Hepatocyte (in vitro differentiated cells): ENCODE data around the gene ADPRH. TPM values are rescaled to one million over a fixed set of nuclear protein-coding genes. Genes with fewer than 3 reads are reported as not detected.

Source experiments
- DNase-seq: peaks from one replicate; pipeline ENCODE4 v3.0.0-alpha.2; 2016; ENCODE audit warnings: low spot score
- H2AFZ ChIP-seq: fragments of 200-600 bp; sonication (generic); 2 replicates; pipeline ENCODE4 v1.6.0; 2016; ENCODE audit warnings: antibody characterized with exemption, mild to moderate bottlenecking
- H3K27ac ChIP-seq: fragments of 200-600 bp; sonication (generic); 2 replicates; pipeline ENCODE4 v1.5.1; 2016; ENCODE audit warnings: mild to moderate bottlenecking
- H3K27me3 ChIP-seq: fragments of 200-600 bp; sonication (generic); 2 replicates; pipeline ENCODE4 v1.6.1; 2016
- H3K36me3 ChIP-seq: fragments of 200-600 bp; sonication (generic); replicated peaks from 2 replicates; pipeline ENCODE4 v1.5.1; 2016; ENCODE audit warnings: low read depth; ENCODE audit not compliant: insufficient read depth
- H3K4me1 ChIP-seq: fragments of 200-600 bp; sonication (generic); 2 replicates; pipeline ENCODE4 v1.5.1; 2016; ENCODE audit warnings: mild to moderate bottlenecking, moderate library complexity; ENCODE audit not compliant: insufficient read depth
- H3K4me2 ChIP-seq: fragments of 200-600 bp; sonication (generic); 2 replicates; pipeline ENCODE4 v1.6.0; 2016
- H3K4me3 ChIP-seq: fragments of 200-600 bp; sonication (generic); 2 replicates; pipeline ENCODE4 v1.5.1; 2016; ENCODE audit warnings: mild to moderate bottlenecking
- H3K79me2 ChIP-seq: fragments of 200-600 bp; sonication (generic); 2 replicates; pipeline ENCODE4 v1.6.0; 2017; ENCODE audit warnings: mild to moderate bottlenecking
- H3K9me2 ChIP-seq: fragments of 200-600 bp; sonication (generic); replicated peaks from 2 replicates; pipeline ENCODE4 v1.6.0; 2017; ENCODE audit warnings: mild to moderate bottlenecking; ENCODE audit not compliant: insufficient read depth
- H3K9me3 ChIP-seq: fragments of 200-600 bp; sonication (generic); 2 replicates; pipeline ENCODE4 v1.5.1; 2016; ENCODE audit warnings: low read depth, mild to moderate bottlenecking
- H4K20me1 ChIP-seq: fragments of 200-600 bp; sonication (generic); 2 replicates; pipeline ENCODE4 v1.6.0; 2016; ENCODE audit warnings: mild to moderate bottlenecking; ENCODE audit not compliant: insufficient read depth, poor library complexity, severe bottlenecking
- EZH2 ChIP-seq: fragments of 200-600 bp; sonication (generic); IDR thresholded peaks from 2 replicates; pipeline ENCODE4 v1.6.1; 2016; ENCODE audit warnings: antibody characterized with exemption, mild to moderate bottlenecking, borderline replicate concordance
- EZH2phosphoT487 ChIP-seq: fragments of 200-600 bp; sonication (generic); IDR thresholded peaks from one replicate; pipeline ENCODE4 v1.6.1; 2018; ENCODE audit warnings: antibody characterized with exemption, mild to moderate bottlenecking, low read depth, moderate library complexity; ENCODE audit not compliant: unreplicated experiment, severe bottlenecking
- WGBS: methylation state at CpG from one replicate; pipeline ENCODE4 v1.1.6; 2016; ENCODE audit warnings: low lambda C conversion rate; ENCODE audit errors: missing lambda C conversion rate; 5-methylcytosine and 5-hydroxymethylcytosine counted together
- polyA plus RNA-seq: library from polyadenylated mRNA; unstranded; fragments of >200 nt; fragmentation: Nextera tagmentation; extraction: Ambion mirVana; gene quantifications from 2 replicates; pipeline ENCODE4 v1.2.1, GENCODE V29; 2016
- total RNA-seq: library from RNA; depleted of rRNA; stranded (reverse); fragments of >200 nt; gene quantifications from 2 replicates; pipeline ENCODE4 v1.2.3, GENCODE V29; 2014
- TF ChIP-seq, protein P1 (sequence below): fragments of 200-600 bp; sonication (generic); IDR thresholded peaks from 2 replicates; pipeline ENCODE4 v1.5.1; 2016; ENCODE audit warnings: antibody characterized with exemption, mild to moderate bottlenecking; ENCODE audit not compliant: poor library complexity

Gene ADPRH
- total and polyA plus RNA-seq, 2 experiments from 2014 or later = 1.5 to 1.8 TPM

DNA sequence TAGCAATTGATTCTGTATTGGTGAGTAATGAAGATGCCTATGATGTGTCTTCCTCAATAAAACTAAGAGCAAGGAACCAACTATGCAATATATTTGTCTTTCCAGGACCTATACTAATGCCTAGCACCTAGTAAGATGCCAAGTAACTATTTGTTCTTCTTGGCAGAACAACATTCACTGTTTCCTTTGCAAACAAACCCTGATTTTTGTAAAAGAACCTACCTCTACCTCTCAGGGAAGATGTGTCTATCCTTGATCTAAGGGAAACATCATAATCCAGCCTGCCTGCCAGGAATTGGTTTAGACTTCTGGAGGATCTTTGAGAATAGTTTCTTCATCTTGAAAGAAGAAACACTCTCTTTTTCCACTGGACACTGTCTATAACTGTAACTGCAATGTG is 3.8 kb upstream of the ADPRH start:
- H3K4me3 ChIP-seq = no peak overlapping the region
- H3K27me3 ChIP-seq = no peaks in the 10 kb centered on the region

DNA sequence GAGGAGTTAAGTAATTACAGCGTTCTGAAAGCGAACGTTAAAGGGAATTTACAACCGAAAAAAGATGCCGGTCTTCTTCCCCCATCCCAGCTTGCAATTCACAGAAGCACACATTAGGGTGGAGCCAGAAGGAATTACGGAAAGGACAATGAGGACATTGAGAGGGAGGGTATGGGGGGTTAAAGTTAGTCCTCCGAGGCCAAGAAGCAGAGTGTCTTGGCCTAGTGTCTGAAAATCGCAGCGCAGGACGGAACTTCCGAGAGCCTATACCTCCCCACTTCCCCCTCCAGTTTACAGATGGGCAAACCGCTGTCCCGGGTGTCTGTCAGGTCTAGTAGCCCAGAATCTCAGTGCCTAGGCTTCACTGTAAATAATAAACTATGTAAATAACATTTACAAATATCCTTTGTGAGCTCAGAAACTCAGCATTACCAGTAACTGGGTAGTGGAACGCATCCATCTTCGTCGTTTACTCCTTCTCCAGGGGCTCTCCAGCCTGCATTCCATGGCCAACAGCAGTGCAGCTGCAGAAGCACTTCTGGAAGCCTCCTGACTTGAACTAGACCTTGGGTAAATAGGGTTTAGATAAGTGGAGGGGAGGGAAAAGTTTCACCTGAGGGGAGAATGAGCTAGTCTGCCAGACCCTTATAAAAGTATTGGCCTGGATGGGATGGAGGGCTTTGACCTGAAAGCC is 922 bp downstream of the ADPRH start:
- WGBS = 21% methylated on average over 16 of the region's 16 CpGs
- Histone ChIP-seq H3K4me1 (peaks cover 5% of the 10 kb centered on the region), H3K9me2 (no peaks in the 10 kb centered on the region), H3K4me3 (peak overlapping the region; percentile 71), H4K20me1 (no peaks in the 10 kb centered on the region), H2AFZ (peak overlapping the region; percentile 99), H3K79me2 (no peaks in the 10 kb centered on the region), H3K9me3 (no peaks in the 10 kb centered on the region), H3K4me2 (peak overlapping the region; percentile 85), H3K36me3 (no peaks in the 10 kb centered on the region), H3K27ac (peak overlapping the region; percentile 92), H3K27me3 (no peaks in the 10 kb centered on the region)
- TF ChIP-seq EZH2 (no peak), EZH2phosphoT487 (no peak)
- TF ChIP-seq, protein P1, sequence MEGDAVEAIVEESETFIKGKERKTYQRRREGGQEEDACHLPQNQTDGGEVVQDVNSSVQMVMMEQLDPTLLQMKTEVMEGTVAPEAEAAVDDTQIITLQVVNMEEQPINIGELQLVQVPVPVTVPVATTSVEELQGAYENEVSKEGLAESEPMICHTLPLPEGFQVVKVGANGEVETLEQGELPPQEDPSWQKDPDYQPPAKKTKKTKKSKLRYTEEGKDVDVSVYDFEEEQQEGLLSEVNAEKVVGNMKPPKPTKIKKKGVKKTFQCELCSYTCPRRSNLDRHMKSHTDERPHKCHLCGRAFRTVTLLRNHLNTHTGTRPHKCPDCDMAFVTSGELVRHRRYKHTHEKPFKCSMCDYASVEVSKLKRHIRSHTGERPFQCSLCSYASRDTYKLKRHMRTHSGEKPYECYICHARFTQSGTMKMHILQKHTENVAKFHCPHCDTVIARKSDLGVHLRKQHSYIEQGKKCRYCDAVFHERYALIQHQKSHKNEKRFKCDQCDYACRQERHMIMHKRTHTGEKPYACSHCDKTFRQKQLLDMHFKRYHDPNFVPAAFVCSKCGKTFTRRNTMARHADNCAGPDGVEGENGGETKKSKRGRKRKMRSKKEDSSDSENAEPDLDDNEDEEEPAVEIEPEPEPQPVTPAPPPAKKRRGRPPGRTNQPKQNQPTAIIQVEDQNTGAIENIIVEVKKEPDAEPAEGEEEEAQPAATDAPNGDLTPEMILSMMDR = no peak
- DNase-seq = peak; percentile 20

More for the DNA sequence above, 3.8 kb upstream of the ADPRH start:
- Histone ChIP-seq H3K79me2 (no peaks in the 10 kb centered on the region), H3K27ac (no peak overlapping the region), H3K4me1 (peaks cover 3% of the 10 kb centered on the region), H3K9me3 (no peaks in the 10 kb centered on the region), H3K4me2 (no peak overlapping the region), H2AFZ (no peak overlapping the region), H3K9me2 (no peaks in the 10 kb centered on the region), H3K36me3 (no peaks in the 10 kb centered on the region), H4K20me1 (no peaks in the 10 kb centered on the region)
- no peak for TF ChIP-seq EZH2
- TF ChIP-seq EZH2phosphoT487 = no peak
- TF ChIP-seq, protein P1 = no peak
- DNase-seq = no peak

DNA sequence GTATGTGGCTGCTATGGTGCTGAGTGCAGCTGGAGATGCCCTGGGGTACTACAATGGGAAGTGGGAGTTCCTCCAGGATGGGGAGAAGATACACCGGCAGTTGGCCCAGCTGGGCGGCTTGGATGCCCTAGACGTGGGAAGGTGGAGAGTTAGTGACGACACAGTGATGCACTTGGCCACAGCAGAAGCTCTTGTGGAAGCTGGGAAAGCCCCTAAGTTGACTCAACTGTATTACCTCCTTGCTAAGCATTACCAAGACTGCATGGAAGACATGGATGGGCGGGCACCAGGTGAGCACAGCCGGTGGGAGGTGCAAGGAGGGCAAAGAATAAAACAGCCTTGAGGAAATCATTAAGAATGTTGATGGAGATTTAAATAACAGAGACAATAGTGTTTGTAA is 2.9 kb downstream of the ADPRH start:
- H3K36me3 ChIP-seq = no peaks in the 10 kb centered on the region
- no peak overlapping the region for H3K4me3 ChIP-seq
- TF ChIP-seq, protein P1 = no peak
- no peak for TF ChIP-seq EZH2
- H3K27me3 ChIP-seq = no peaks in the 10 kb centered on the region
- no peak overlapping the region for H2AFZ ChIP-seq
- H3K9me3 ChIP-seq = no peaks in the 10 kb centered on the region
- no peak overlapping the region for H3K4me2 ChIP-seq
- no peaks in the 10 kb centered on the region for H3K9me2 ChIP-seq
- no peaks in the 10 kb centered on the region for H3K79me2 ChIP-seq
- peaks cover 5% of the 10 kb centered on the region for H3K4me1 ChIP-seq
- no peak for DNase-seq
- 96% methylated on average over 6 of the region's 6 CpGs for WGBS
- H3K27ac ChIP-seq = no peak overlapping the region
- H4K20me1 ChIP-seq = no peaks in the 10 kb centered on the region
